ENCODE data around the gene KRTAP5-6.
"Not testable (repeated sequence)": the region's sequence is repeated elsewhere in the genome, so short reads cannot be mapped to it uniquely, and the experiment has no call there.

KRTAP5-6 gene

GRCh38 chr11:1683904-1684572 is 13.0 kb upstream of the KRTAP5-6 start:
- DNase-seq, result not testable (repeated sequence)

DNA sequence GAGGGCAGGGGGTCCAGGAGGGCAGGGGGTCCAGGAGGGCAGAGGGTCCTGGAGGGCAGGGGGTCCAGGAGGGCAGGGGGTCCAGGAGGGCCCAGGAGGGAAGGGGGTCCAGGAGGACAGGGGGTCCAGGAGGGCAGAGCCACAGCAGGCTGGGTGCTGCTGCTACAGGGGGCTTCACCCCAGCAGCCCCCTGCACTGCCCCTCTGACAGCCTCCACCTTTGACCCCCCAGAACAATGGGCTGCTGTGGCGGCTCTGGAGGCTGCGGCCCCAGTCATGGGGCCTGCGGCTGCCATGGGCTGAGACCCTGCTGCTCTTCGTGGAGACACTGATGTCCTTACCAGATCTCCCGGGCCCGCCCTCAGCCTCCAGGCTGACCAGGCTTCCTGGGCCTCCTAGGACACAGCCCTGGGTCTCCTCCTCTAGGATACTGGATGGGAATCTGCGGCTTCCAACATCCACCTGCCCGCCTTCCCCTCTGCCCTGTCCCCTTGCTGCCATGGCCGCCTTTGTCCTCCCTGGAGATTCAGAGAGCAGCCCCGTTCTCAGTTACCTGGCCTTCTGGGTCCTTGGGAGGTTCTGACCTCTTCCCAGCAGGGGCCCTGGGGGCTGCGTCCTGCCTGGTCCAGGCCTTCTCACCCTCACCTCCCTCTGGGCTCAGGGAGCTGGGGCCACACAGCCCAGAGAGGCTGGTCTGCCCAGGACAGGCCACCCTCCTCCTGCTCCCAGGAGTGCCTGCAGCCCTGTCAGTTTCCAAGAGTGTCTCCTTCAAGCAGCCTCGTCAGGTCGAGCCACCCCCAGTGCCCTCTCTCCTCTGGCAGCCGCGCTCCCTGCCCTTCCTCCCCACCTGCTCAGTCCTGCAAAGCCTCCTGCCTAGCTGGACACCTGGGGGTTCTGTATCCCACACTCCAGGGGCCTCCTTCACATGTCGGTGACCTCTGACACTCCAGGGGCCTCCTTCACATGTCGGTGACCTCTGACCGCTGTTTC is 11.8 kb upstream of the KRTAP5-6 start:
- not testable (repeated sequence) for DNase-seq

DNA sequence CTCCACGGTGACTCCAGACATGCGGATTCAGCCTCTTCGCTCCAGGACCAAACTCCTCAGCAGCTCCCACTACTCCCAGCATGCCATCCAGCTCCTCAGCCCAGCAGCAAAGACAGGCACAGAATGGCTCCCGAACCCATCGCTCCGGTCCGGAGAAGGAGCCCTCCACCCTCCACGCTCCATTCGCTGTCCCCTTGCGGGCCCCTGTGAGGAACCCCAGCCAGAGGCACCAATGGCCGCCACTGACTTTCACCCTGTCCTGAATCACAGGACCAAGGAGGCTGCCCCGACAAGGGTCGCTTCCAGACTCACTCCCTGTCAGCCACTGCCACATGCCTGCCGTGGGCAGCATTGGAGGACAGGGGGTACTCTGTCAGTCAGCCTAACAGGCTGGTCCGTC is 10.8 kb upstream of the KRTAP5-6 start:
- DNase-seq, result not testable (repeated sequence)

GRCh38 chr11:1688336-1688947 is 8.6 kb upstream of the KRTAP5-6 start:
- DNase-seq, result not testable (repeated sequence)

DNA sequence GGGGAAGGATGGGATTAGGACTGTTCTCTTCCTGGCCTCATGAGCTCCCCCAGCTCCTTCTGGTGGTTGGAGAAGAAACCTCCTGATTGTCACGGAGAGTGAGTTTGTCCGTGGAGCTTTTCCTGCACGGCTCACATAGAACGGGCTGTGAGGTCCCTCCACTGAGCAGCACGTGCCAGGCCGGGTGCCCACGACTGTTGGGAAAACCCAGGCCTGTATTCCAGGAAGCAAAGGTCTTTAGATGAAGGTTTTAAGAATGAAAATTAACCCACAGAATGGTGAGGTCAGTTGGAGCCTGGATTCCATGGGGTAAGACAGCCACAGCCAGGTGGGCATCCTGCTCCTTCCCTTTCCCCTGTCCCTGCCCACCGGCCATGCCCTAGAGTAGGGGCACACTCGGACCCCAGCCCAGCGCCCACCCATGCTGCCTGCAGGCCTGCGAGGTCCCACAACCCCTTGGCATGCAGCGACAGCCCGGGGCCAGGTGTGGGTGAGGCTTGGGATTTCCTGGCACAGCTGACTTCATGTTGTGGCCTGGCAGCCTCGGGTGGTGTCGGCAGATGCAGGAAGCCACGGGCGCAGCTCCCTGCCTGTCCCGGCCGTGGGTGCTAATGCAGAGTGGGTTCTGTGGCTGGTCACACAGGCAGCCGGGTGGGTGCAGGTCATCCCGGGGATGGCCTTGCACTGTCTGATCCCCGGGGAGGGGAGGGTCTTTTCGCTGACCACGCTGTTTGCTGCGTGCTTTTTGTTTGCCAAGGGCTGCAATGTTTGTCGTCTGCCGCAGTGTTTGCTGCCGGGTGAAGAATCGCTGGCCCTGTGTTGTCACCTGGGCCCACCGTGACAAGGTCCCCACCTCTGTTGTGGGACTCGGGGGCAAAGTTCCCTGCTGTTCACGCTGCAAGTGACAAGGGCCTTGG is 7.5 kb upstream of the KRTAP5-6 start:
- not testable (repeated sequence) for DNase-seq

- no peak for DNase-seq
These were observed 6.6 kb upstream of the KRTAP5-6 start for GRCh38 chr11:1690167-1691025.

GRCh38 chr11:1691026-1691877 is 5.7 kb upstream of the KRTAP5-6 start:
- DNase-seq, result no peak

DNA sequence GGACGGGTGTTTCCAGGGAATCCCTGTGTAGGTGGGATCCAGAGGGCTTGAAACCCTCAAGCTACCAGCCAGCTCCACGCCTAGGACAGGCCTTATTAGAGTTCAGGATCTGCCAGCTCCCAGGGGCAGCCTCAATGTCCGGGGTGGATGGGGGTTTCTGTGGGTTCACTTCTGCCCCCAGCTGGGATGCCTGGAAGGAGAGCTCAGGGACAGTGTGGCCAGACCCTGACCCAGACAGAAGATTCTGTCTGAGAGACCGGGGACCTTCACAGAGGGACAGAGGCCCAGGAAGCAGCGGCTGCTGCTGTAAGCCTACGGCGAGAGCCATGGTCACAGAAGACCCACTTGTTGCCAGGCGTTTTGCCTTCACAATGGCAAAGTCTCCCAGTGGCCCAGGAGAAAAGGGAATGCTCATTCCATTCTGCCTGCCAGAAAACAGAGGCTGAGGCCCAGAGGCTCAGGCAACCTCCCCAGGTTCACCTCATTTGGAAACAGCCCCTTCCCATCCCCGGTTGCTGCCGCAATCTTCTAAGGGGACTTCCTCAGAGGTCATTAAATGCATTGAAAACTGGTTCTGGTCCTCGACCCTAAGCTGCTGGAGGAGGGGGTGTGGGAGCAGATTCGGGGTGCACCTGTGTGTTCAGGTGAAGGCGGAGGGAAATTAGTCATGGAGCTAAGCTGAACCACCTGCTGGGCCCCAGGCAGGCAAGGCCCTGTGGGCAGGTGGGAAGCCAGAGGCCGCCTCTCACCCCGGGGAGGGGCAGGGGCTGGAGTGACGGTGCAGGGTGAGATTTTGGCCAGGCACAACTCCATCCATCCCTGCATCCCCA is 4.9 kb upstream of the KRTAP5-6 start:
- no peak for DNase-seq

- no peak for DNase-seq
These were observed 4.2 kb upstream of the KRTAP5-6 start for GRCh38 chr11:1692708-1693326.

GRCh38 chr11:1693327-1694063 is 3.5 kb upstream of the KRTAP5-6 start:
- DNase-seq, result peak; percentile 64

DNA sequence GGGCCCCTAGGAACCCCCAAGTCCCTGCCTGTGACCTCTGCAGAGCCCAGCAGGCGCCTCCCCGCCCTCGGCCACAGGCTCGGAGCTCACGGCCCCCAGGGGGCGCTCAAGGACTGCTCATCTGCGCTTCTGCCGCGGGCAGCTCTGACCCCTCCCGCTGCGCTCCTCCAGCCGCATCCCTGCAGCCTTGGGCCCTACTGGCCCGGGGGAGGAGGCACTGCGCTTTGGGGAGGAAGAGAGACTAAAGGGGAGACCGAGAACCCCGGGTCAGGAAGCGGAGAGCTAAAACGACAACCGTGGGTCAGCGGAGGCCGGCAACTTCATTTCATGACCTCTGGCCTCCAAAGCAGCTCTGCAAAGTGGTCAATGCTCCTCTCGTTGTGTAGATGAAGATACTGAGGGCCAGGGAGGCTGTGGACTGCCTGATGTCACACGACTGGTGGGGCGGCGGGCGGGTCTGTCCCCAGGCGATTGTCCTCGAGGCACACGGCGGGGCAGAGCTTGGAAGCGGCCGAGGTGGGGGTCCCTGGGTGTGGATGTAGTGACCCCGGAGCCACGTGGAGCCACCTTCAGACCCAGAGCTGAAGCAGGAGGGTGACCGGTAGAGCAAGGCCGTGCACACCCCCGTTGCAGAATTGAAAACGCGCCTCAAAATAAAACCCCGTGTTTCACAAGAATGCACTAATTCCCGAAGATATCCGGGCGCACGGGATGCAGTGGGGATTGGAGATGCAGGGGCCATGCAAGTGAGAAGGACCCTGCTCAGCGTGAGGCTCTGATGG is 2.7 kb upstream of the KRTAP5-6 start:
- DNase-seq, result peak; percentile 77

DNA sequence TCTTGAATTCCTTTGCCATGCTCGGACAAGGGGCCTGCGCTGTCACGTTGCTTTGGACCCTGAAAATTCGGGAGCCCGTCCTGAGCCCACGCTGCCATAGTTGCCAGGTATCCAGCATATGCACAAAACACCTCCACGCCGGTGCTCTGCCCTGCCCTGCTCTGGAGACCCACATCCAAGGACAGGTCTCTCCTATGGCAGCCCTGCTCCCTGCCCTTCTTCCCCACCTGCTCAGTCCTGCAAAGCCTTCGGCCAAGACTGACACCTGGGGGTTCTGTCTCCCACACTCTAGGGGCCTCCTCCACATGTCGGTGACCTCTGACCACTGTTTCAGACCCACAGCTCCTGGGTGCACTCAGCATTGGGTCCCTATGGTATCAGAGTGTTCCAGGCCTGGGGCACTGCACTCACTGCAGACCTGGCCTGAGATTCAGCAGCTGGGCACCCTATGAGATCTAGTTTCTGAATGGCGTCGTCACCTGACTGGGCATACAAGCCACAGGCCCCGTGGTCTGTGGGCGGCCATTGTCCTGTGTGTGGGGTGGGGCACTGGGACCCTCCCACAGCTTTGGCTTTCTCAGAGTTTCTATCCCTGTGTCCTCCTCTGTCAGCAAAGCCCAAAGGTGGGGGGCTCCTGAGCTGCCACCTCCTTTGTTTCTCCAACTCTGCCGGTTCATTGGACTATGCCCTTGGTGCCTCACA is 2.0 kb upstream of the KRTAP5-6 start:
- no peak for DNase-seq

GRCh38 chr11:1695548-1696108 is 1.4 kb upstream of the KRTAP5-6 start:
- DNase-seq, result no peak

DNA sequence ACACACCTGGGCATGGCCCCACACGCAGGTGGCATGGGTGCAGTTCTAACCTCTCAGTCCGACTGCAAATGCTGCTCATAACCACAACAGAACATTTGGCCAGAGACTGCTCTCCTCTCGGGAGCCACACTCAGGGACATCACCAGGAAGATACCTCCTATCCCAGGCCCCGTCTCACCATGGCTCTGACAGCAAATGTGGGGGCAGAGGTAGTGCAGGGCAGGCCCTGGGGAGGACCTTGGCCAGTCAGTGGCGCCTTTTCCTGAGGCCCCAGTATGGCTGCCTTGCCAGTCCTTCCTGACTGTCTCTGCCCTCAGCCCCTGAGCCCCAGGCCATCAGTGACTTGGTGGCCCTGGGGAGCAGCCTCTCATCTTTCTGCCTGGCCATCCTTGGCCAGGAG is 2.8 kb downstream of the KRTAP5-6 start:
- DNase-seq, result no peak

DNA sequence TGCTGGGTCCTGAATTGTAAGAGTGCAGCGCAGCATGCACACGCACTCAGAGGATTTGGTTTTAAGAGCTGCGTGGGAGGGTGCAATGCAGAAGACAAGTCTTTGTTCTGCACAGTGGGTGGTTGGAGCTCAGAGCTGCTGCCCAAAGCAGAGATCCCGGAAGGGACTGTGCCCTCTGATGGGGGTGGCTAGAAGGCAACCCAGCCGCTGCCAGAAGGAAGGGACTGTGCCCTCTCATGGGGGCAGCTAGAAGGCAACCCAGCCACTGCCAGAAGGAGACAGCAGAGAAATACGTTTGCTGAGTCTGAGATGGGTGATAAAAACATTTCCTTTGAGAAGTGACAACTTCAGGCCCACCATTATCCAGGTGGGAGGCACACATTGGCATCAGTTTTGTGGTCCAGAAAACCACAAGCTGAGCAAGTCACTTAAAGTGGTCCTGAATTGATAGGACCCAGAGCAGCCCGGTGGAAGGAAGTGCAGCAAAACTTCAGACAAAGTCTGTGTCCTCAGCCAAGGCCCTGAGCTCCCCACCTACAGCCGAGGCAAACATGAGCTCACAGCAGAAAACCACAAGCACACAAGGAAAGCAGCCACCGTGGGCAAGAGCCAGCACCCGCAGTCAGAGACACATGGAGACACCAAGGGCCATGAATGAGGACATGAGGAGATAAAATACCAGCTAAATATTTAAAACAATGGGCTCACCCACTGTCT is 4.3 kb downstream of the KRTAP5-6 start:
- no peak for DNase-seq

DNA sequence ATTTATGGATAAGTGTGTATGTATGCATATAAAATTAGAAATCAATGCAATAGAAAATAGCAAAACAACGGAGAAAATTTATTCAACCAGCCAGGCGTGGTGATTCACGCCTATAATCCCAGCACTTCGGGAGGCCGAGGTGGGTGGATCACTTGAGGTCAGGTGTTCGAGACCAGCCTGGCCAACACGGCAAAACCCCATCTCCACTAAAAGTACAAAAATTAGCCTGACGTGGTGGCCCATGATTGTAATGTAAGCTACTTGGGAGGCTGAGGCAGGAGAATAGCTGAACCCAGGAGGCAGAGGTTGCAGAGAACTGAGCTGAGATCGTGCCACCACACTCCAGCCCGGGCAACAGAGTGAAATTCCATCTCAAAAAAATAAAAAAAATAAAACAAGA is 5.5 kb downstream of the KRTAP5-6 start:
- DNase-seq, result no peak

All from CD4-positive, alpha-beta T cell treated with Interleukin-17A for 1 hour (primary cell).